Suppressor macrophage treated with lipopolysaccharide for 1 hour (primary cell): Measurements from ENCODE around the gene PDIA5.

Experiments
- DNase-seq, 3 donors: peaks; one replicate each; pipeline ENCODE4 v3.0.0-alpha.2; 2020 to 2022

Gene PDIA5

DNA sequence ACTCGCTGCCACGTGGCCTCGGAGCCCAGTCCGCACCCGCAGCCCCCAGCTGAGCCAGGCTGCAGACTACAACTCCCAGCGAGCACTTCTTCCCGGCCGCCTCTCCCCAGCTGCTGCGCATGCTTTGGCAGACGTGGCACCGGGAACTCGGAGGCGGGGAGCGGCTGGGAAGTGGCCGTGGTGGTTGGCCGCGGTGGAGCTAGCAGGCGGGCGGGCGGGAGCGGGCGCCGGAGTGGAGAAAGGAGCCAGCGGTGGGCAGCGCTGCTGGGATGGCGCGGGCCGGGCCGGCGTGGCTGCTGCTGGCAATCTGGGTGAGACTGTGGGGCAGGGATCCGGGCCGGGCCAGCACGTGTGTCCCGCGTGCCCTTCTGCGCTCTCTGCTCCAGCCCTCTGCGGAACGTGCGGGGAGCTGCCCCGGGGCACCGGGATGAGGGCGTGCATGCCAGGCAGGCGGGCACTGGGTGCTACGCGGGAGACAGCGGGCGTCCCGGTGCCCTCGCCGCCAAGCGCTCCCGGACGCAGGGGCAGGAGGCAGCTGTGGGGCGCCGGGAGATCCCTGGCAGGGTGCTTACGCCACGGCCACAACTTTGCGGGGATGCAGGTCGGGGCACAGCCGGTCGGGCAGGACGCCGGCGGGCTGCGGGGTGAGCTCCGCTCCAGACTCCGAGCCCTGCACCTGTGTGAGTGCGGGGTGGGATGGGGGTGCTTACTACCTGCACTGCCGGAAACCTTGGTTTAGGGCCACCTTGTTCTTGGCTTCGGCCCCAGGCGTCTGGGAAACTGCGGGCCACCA, at the start of gene PDIA5:
Gene PDIA5 (plus strand): TSS at position 130 of the 793 bp plus-strand sequence. CDS start 140 bp downstream, at position 270.
- peak; percentile 88 to 93 (median 91) for DNase-seq

DNA sequence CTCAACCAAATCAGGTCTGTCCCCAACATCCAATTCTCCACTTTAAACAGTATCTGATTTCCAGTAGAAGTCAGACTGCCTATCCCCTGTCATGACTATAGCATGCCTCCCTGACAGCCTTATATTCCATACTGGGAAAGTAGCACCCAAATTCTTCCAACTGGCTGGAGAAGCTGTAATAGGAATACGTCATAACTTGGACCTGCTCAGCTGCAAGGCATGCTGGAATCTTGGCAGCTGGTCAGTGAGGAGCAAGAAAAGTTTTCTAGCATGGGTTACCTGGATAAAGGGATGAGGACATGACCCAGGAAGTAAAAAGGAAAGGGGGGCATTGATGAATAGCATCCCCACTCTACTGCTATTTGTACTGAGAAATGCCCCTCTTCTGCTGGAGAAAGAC, 48.1 kb upstream of the PDIA5 start:
- DNase-seq = no peak

- DNase-seq = no peak
Observed at GRCh38 chr3:123019161-123019560, 47.7 kb upstream of the PDIA5 start.

- DNase-seq = no peak
Observed at GRCh38 chr3:123019591-123019990, 47.2 kb upstream of the PDIA5 start.

DNA sequence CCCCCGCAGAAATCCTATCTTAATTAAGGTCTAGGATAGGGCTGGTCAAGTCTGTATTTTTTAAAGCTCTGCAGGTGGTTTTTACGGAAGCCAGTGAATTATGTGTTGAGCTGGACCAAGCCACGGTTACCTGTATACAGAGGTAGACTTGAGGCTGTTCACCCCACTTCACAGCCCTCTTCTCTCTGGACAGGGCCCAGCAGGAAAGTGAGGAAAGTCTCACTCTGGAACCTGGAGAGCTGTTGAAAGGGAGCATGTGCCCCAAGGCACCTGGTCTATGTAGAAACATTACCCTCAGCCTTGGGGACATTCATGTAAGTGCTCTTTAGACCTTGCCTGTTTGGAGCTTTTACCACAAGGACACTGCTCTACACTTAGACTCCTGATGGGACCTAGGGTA, 46.1 kb upstream of the PDIA5 start:
- DNase-seq = no peak

DNA sequence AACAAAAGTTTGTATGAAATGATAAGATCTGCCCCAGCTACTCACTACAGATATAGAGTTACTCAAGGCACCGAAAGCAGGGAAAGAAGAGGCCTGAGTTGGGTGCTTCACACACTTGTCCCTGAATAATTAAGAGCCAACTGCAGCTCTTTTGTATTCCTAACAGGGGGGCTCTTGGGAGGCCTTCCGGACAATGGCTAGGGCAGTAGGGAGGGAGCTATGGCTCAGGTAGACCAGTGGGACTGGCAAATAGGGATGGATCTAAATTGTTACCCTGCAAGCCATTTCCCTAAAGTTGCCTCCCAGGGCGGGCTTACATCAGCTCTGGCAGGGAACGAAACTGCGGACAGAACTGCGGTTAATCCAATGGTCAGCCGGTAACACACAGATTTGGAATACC, 45.4 kb upstream of the PDIA5 start:
- no peak for DNase-seq

DNA sequence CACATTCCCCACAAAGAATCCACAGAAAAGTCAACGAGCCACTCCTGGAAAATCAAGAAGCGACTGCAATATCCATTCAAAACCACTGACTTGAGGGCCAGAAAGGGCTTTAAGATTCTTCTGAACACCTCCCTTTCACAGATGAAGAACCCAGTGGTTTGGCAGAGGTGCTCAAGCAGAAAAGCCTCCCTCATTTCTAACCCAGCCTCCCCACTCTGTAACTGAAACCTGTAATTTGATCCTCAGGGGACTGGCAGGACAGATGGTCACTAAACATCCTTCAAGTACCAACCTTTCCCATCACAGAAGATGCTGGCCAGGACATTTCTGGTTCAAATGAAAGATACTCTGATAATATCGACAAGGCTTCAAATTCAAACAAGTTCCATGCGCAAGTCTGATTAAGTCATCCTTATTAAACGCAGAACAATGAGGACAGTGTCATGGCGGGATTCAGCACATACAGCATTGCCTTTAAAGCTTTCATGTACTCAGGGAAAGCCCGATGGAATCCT, 44.8 kb upstream of the PDIA5 start:
- no peak for DNase-seq

- no peak for DNase-seq
Observed at GRCh38 chr3:123024056-123024455, 42.8 kb upstream of the PDIA5 start.

DNA sequence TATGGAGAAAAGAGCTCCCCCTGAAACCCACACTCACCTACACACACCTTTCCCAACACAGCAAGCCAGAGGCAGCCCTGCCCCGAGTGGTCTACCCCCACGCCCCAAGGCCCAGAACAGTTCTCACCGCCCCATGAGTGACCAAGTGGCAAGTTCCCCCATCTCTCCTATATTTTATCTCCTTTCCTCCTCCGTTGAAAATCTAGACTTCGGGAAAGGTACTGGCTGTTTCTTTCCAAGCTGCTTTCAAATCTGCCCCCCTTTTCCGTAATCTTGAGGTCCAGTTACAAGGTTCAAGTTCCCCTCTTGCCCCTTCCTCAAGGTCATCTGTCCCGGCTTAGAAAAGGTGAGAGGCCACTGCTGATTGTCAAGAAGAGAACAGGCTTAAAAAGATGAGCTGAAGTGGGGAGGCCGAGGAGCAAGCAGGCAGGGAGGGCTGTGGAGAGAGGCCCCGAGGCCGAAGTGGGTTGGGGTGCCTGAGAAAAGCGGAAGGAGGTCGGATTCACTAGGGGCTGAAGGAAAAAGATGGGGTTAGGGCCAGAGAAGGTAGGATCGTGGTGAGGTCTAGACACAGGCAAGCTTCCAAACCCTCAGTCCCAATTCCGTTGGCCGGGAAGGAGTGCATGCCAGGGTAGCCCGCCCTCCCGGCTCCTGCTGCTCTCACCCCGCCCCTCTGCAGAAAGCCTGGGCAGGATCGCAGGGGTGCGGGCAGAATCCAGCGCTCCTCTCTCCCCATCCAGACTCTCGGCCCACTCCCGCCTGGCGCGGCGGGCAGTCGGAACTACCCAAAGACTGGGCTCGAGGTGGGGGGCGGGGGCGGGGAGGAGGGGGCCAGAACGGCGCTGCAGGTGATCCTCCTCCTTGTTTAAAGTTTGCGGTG, 40.9 kb upstream of the PDIA5 start:
- DNase-seq = peak in 1 of 3 donors; percentile 17

DNA sequence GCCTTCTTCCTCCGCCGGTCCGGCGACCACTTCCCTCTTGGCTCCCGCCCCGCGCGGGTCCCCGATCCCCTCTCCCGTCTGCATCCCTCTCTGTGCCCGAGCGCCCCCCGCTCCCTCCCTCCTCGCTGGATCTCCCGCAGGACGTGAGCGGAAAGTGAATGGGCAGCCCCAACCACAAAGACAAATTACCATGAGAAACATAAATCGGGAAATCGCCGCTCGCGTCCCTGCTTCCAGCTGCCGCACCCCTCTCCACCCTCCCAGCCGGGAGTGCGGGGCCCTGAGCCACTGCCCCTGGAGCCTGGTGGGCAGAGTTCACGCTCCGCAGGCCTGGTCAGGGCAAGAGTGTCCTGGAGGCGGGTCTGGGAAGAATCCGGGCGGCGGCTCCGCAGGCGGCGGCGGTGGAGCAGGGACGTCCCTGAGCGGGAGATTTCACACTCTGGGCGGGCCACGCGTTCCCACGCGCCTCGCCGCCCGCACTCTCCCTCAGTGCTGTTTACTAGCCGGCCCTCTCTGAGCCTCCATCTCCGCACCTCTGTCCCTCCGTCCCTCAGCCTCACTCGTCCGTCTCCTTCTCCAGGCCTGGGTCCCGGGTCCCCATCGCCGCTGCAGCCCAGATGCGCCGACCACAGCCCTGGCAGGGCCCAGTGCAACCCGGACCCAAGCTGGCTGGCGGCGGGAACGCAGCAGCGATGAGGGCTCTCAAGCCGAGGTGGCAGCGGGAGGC, 40.1 kb upstream of the PDIA5 start:
- peak; percentile 35 to 69 (median 48) for DNase-seq

GRCh38 chr3:123027292-123028232, 39.3 kb upstream of the PDIA5 start, which contains the start of gene SEMA5B:
TSS of gene SEMA5B (minus strand) at chr3:123027763. CDS start at chr3:122961263, 66,500 bp downstream.
- peak; percentile 25 to 66 (median 39) for DNase-seq

- DNase-seq = peak; percentile 59 to 66 (median 63)
Observed at GRCh38 chr3:123028233-123028828, 38.5 kb upstream of the PDIA5 start.

DNA sequence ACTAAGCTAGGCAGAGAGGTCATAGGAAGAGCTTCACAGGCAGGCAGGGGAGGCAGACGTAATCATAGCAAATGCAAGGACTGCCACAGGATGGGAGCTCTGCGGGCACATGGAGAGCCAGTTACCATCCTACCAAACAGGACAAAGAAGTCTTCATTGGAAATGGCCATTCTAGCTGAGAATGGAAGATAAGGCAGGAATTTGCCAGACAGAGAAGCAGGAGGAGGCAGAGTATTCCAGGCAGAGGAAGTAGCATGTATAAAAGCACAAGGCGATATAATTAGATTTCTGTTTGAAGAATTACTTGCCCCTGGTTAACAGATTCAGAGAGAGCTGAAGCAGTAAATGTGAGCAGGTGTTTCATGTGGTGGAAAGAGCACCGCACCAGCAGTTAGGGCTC, 35.8 kb upstream of the PDIA5 start:
- no peak for DNase-seq

DNA sequence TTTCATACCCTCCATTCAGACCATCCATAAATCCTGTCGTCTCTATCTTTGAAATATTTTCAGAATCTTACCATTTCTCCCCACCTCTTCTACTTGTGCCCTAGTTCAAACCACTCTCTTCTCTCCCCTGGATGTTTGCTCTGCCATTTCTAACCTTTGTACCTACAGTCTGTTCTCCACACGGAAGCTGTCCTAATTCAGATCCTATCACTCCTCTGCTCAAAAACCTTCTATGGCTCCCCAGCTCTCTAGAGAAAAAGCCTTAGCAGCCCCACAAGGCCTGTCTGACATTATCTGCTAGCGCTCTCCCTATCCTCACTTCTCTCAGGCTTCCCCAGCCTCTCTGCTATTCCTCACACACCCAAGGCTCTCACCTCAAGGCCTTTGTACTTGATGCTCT, 34.8 kb upstream of the PDIA5 start:
- DNase-seq = no peak

GRCh38 chr3:123034120-123034519, 32.7 kb upstream of the PDIA5 start:
- DNase-seq = no peak

DNA sequence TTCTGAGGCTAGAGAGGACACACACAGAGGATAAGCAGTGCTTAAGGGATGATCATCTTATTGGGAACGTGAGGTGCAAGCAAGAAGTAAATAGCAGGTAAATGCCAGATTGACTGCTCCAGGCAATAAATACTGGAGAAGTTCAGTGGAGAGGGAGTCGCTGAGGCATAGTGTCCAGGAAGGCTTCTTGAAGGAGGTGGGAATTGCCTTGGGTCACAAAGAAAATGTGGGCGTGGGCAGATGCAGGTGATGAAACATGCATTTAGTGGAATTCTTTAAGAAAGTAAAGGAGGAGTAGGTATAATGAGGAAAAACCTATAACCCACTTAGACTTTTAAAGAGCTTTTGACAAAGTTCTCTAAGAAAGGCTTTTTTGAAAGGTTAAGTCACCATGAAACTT, 31.8 kb upstream of the PDIA5 start:
- DNase-seq = no peak

DNA sequence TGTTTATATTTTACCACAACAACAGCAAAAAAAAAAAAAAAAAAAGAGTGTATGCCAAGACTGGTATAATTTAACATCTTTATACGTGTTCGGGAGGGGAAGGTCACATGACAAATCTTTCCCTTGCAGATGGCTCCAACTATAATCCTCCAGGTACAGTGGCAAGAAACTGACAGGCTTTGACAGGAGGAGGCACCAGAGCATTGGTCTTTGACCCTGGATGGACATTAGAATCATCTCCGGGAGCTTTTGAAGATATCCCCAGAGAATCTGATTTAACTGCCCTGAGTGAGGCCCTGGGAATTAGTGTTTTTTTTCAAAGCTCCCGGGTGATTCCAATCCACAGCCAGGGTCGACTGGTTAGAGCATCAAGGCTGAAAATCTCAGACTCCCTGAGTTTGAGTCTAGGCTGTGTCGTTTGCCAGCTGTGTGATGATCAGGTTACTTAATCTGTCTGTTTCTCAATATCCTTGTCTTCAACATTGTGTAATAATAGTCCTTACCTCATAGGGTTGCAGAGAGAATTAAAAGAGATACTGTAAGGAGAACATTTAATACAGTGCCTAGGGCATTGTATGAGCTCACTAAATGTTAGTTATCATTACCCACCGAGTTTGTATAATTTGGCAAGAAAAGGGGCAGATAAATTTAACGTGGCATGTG, 30.3 kb upstream of the PDIA5 start:
- peak; percentile 40 to 78 (median 75) for DNase-seq

DNA sequence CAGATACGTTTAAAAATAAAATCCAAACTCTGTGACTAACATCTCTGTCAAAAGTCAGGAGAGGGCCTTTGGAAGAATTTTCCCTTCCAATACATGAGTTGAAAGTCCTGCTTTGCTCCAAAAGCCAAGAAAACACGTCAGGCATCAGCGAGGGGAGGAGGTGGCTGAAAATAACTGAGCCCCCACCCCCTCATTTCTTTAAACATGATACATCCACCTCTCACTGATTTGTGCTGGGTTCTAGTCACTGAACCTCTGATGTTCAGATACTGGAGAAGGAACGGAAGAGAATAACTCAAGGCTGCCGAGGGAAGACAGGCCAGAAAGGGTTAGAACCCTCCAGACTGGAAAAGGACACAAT, 29.8 kb upstream of the PDIA5 start:
- DNase-seq = no peak

DNA sequence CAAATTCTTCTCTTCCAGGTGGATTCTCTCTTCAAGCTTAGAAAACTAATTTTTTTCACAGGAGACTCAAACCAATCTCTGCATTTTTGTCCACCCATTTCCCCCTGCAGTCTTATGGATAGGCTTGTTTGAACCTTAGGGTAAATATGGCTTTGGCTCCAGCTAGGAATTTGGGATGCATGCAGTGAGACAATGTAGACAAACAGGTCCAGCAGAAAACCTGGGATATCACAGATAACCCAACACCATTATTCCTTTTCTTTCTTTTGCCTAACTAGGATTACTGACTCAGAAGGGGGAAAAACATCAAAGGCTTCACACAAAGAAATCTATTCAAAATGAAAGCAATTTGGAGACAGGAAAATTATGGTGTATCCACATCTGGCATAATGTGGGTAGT, 28.1 kb upstream of the PDIA5 start:
- DNase-seq = no peak

- DNase-seq = no peak
Observed at GRCh38 chr3:123039178-123039577, 27.6 kb upstream of the PDIA5 start.

DNA sequence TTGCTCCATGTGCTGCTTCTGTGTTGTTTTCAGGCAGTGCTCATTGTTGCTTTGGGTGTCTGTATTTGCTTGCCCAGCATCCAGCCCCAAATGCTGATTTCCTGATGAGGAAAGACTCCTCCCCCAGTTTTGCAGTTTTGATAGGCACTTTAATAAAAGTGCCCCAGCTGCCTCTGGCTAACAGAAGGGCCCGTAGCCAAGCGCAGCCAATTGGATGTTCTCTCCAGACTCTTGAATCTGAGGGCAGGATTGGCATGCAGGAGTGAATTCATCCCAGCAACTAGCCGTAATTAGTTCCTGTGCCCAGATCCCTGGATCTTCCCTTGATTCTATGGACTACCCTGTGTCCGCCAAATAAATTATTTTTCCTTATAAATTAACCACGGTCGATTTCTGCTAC, 24.4 kb upstream of the PDIA5 start:
- DNase-seq = no peak
